ENCODE results near the gene NOS1AP.

DNA sequence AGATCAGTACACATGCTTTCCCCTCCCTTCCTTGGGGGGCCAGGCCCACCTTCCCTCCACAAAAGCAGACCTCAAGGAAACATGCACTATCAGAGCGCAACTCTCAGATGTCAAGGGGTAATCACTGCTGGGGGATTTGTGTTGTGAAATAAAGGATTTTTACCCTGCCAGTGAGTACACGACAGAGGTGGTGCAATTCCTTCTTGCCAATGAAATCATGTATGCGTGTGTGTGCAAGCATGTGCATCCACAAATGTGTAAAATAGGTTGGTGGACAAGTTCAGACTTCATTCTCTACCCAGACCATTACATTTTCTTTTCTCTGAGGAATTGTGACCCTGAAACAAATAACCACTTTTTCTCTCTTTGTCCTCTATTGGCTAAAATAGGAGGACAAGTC lies 9.8 kb upstream of the NOS1AP start:
- no peak for TF ChIP-seq TAF1 (IDR thresholded peaks at IDR 0.05; ENCODE audit: borderline replicate concordance, insufficient read depth, low read length)
- no peak for TF ChIP-seq SIN3A (IDR thresholded peaks at IDR 0.05; ENCODE audit: borderline replicate concordance, insufficient read depth, low read length)
- no peak for TF ChIP-seq POLR2AphosphoS5 (IDR thresholded peaks at IDR 0.05; ENCODE audit: low read depth, low read length)
- TF ChIP-seq, protein P1, sequence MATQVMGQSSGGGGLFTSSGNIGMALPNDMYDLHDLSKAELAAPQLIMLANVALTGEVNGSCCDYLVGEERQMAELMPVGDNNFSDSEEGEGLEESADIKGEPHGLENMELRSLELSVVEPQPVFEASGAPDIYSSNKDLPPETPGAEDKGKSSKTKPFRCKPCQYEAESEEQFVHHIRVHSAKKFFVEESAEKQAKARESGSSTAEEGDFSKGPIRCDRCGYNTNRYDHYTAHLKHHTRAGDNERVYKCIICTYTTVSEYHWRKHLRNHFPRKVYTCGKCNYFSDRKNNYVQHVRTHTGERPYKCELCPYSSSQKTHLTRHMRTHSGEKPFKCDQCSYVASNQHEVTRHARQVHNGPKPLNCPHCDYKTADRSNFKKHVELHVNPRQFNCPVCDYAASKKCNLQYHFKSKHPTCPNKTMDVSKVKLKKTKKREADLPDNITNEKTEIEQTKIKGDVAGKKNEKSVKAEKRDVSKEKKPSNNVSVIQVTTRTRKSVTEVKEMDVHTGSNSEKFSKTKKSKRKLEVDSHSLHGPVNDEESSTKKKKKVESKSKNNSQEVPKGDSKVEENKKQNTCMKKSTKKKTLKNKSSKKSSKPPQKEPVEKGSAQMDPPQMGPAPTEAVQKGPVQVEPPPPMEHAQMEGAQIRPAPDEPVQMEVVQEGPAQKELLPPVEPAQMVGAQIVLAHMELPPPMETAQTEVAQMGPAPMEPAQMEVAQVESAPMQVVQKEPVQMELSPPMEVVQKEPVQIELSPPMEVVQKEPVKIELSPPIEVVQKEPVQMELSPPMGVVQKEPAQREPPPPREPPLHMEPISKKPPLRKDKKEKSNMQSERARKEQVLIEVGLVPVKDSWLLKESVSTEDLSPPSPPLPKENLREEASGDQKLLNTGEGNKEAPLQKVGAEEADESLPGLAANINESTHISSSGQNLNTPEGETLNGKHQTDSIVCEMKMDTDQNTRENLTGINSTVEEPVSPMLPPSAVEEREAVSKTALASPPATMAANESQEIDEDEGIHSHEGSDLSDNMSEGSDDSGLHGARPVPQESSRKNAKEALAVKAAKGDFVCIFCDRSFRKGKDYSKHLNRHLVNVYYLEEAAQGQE (IDR thresholded peaks at IDR 0.05; ENCODE audit: insufficient read depth in 1 of 2, low read depth in 2 of 2, low read length in 2 of 2), result no peak
- no peak for TF ChIP-seq FOXP2 (optimal IDR thresholded peaks at IDR 0.05; ENCODE audit: borderline replicate concordance, extremely low read depth, extremely low read length, insufficient read depth)

Measured in PFSK-1 (cell line).